Measurements from ENCODE around the gene LARGE1. TPM values are rescaled to one million over a fixed set of nuclear protein-coding genes. Genes with fewer than 3 reads are reported as not detected.

LARGE1 gene
- total and polyA plus RNA-seq, 2 of the 4 experiments (the other 2 are of a cell fraction), result 6.2 to 12.4 TPM

DNA sequence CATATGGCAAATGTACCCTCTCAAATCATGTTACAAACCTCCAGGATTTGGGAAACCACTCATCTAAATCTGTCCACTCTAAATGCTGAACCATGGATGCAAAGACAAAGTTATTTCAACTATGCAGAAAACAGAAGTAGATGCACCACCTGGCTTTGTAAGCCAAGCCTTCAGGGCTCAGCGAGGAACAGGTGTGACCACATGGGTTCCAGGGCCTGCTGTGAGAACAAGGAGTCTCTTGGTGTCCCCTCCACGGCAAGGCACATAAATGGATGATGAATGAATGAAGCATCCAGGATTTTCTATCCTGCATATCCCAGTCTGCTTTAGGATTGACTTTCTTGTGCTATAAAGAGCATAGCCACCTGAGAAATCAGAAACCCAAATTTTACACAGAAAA, 284.5 kb downstream of the LARGE1 start:
- H3K36me3 ChIP-seq (ENCODE audit: control insufficient read depth, insufficient read depth, low read length), result no peaks in the 10 kb centered on the region
- no peak for ATAC-seq (ENCODE audit: low read depth)
- no peaks in the 10 kb centered on the region for H3K4me1 ChIP-seq (ENCODE audit: control insufficient read depth, insufficient read depth, low read length)
- H3K27ac ChIP-seq (ENCODE audit: insufficient read depth, low read length), result no peak overlapping the region
- no peak overlapping the region for H2BK20ac ChIP-seq (ENCODE audit: low read depth, low read length)
- no peaks in the 10 kb centered on the region for H3K9me3 ChIP-seq (ENCODE audit: control insufficient read depth, insufficient read depth, low read length)
- H3K14ac ChIP-seq (replicated peaks; ENCODE audit: low read depth, low read length), result no peak overlapping the region
- no peak overlapping the region for H3K23ac ChIP-seq (ENCODE audit: low read depth, low read length)
- no peak overlapping the region for H2BK15ac ChIP-seq (ENCODE audit: low read depth, low read length)
- intact Hi-C loops (cut with micrococcal nuclease) (no loop called here), dilution Hi-C loops (cut with HindIII; ENCODE audit: low sequenced_read_pairs, unreplicated experiment) (no loop called here), in situ Hi-C loops (cut with MboI; ENCODE audit: low sequenced_read_pairs) (no loop called here)
- H3K56ac ChIP-seq (ENCODE audit: extremely low read depth, insufficient read depth, low read length), result no peak overlapping the region
- no peak overlapping the region for H3K18ac ChIP-seq (ENCODE audit: low read depth, low read length)
- H3K4ac ChIP-seq (ENCODE audit: low read depth, low read length), result no peak overlapping the region
- no peaks in the 10 kb centered on the region for H3K27me3 ChIP-seq (ENCODE audit: control insufficient read depth, insufficient read depth, low read length)
- no TSS peak for BruUV-seq (replicated peaks)
- no peak overlapping the region for H2BK5ac ChIP-seq (ENCODE audit: low read depth, low read length, poor library complexity, severe bottlenecking)
- H2AK5ac ChIP-seq (ENCODE audit: low read depth, low read length), result no peak overlapping the region
- no peak overlapping the region for H2BK120ac ChIP-seq (ENCODE audit: low read depth, low read length)
- CTCF ChIA-PET, result no interaction called here
- no peak overlapping the region for H2AFZ ChIP-seq (replicated peaks; ENCODE audit: low read length, poor library complexity)
- H3K4me3 ChIP-seq (ENCODE audit: insufficient read depth, low read depth, low read length), result no peak overlapping the region
- no peak overlapping the region for H4K91ac ChIP-seq (ENCODE audit: insufficient read depth, low read depth, low read length)
- no peaks in the 10 kb centered on the region; the same call in 1 of the 2 replicates for H3K9me1 ChIP-seq (ENCODE audit: insufficient read depth, low read length)
- H4K5ac ChIP-seq (ENCODE audit: low read depth, low read length), result no peak overlapping the region
- WGBS, 2 experiments (ENCODE audit: extremely low coverage in 2 of 2, insufficient read length in 1 of 2), result 80% methylated on average over 1 of the region's 2 CpGs; no CpG with 5 or more reads in 1 of the 2 experiments
- no peak overlapping the region for H4K8ac ChIP-seq (ENCODE audit: low read depth in 2 of 2, low read length in 2 of 2)
- H2AK9ac ChIP-seq (replicated peaks; ENCODE audit: low read depth, low read length, poor library complexity), result no peak overlapping the region
- H4K20me1 ChIP-seq (ENCODE audit: insufficient read depth, low read length), result no peaks in the 10 kb centered on the region
- no peak for DNase-seq
- POLR2A ChIA-PET (ENCODE audit: unreplicated experiment), result no interaction called here
- H3K79me1 ChIP-seq (ENCODE audit: low read depth in 1 of 2, low read length in 2 of 2), result no peaks in the 10 kb centered on the region
- TF ChIP-seq CEBPB (IDR thresholded peaks at IDR 0.05; ENCODE audit: low read depth, low read length) (no peak), USF2 (IDR thresholded peaks at IDR 0.05; ENCODE audit: low read depth, low read length) (no peak), MAFK (IDR thresholded peaks at IDR 0.05; ENCODE audit: low read depth, low read length) (no peak), ELK1 (IDR thresholded peaks at IDR 0.05; ENCODE audit: borderline replicate concordance, low read depth, low read length) (no peak), FOS (IDR thresholded peaks at IDR 0.05; ENCODE audit: low read depth, low read length) (no peak), MXI1 (IDR thresholded peaks at IDR 0.05; ENCODE audit: borderline replicate concordance, low read depth, low read length) (no peak), SMC3 (IDR thresholded peaks at IDR 0.05; ENCODE audit: low read depth, low read length) (no peak), RAD21 (IDR thresholded peaks at IDR 0.05; ENCODE audit: low read length) (no peak), BHLHE40 (IDR thresholded peaks at IDR 0.05; ENCODE audit: low read depth, low read length) (no peak), RFX5 (IDR thresholded peaks at IDR 0.05; ENCODE audit: low read depth, low read length) (no peak), CTCF (conservative IDR thresholded peaks at IDR 0.05; ENCODE audit: low read depth, low read length) (no peak), POLR2A (IDR thresholded peaks at IDR 0.05; ENCODE audit: low read depth, low read length) (no peak), RCOR1 (IDR thresholded peaks at IDR 0.05; ENCODE audit: insufficient replicate concordance, low read length) (no peak), NFE2L2 (IDR thresholded peaks at IDR 0.05; ENCODE audit: low read depth, low read length) (no peak), MAZ (IDR thresholded peaks at IDR 0.05; ENCODE audit: borderline replicate concordance, low read depth, low read length) (no peak), CHD1 (IDR thresholded peaks at IDR 0.05; ENCODE audit: low read depth, low read length) (no peak)
- H3K9ac ChIP-seq (ENCODE audit: low read depth, low read length), result no peak overlapping the region
- H3K4me2 ChIP-seq (ENCODE audit: low read depth, low read length), result no peak overlapping the region

Measured in IMR-90 (cell line).